ENCODE measurements around the gene ATG9A. TPM values are rescaled to one million over a fixed set of nuclear protein-coding genes. Genes with fewer than 3 reads are reported as not detected.

Gene ATG9A
- total and polyA plus RNA-seq, 2 experiments from 2014 or later = 35.7 to 57.8 TPM

DNA sequence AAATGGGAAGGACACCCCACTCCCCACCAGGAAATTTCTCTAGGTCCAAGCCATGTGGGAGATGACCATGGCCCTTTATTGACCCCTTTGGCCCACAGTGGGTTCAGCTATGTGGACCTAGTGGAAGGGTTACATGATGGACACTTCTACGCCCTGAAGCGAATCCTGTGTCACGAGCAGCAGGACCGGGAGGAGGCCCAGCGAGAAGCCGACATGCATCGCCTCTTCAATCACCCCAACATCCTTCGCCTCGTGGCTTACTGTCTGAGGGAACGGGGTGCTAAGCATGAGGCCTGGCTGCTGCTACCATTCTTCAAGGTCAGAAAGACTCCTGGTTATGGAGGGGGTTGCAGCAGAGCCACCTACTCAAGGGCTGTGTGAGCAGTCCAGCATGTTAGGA lies 17.1 kb upstream of the ATG9A start:
- 99% methylated on average over 10 of the region's 10 CpGs for WGBS (ENCODE audit: low lambda C conversion rate, missing lambda C conversion rate)
- Histone ChIP-seq H3K9me2 (replicated peaks; ENCODE audit: insufficient read depth) (no peaks in the 10 kb centered on the region), H3K27ac (peak overlapping the region; percentile 35), H3K4me2 (peak overlapping the region; percentile 89), H4K20me1 (ENCODE audit: insufficient read depth, poor library complexity, severe bottlenecking) (no peaks in the 10 kb centered on the region), H3K36me3 (replicated peaks; ENCODE audit: insufficient read depth, low read depth) (no peaks in the 10 kb centered on the region), H3K4me3 (no peak overlapping the region), H2AFZ (no peak overlapping the region), H3K9me3 (ENCODE audit: low read depth) (no peaks in the 10 kb centered on the region), H3K27me3 (no peaks in the 10 kb centered on the region), H3K4me1 (ENCODE audit: insufficient read depth) (peaks cover 39% of the 10 kb centered on the region), H3K79me2 (peaks cover 22% of the 10 kb centered on the region)
- no peak for DNase-seq (ENCODE audit: low spot score)
- TF ChIP-seq EZH2phosphoT487 (IDR thresholded peaks at IDR 0.05; ENCODE audit: low read depth, severe bottlenecking, unreplicated experiment) = no peak
- TF ChIP-seq, protein P1, sequence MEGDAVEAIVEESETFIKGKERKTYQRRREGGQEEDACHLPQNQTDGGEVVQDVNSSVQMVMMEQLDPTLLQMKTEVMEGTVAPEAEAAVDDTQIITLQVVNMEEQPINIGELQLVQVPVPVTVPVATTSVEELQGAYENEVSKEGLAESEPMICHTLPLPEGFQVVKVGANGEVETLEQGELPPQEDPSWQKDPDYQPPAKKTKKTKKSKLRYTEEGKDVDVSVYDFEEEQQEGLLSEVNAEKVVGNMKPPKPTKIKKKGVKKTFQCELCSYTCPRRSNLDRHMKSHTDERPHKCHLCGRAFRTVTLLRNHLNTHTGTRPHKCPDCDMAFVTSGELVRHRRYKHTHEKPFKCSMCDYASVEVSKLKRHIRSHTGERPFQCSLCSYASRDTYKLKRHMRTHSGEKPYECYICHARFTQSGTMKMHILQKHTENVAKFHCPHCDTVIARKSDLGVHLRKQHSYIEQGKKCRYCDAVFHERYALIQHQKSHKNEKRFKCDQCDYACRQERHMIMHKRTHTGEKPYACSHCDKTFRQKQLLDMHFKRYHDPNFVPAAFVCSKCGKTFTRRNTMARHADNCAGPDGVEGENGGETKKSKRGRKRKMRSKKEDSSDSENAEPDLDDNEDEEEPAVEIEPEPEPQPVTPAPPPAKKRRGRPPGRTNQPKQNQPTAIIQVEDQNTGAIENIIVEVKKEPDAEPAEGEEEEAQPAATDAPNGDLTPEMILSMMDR (IDR thresholded peaks at IDR 0.05; ENCODE audit: poor library complexity) = no peak
- no peak for TF ChIP-seq EZH2 (IDR thresholded peaks at IDR 0.05; ENCODE audit: borderline replicate concordance)

DNA sequence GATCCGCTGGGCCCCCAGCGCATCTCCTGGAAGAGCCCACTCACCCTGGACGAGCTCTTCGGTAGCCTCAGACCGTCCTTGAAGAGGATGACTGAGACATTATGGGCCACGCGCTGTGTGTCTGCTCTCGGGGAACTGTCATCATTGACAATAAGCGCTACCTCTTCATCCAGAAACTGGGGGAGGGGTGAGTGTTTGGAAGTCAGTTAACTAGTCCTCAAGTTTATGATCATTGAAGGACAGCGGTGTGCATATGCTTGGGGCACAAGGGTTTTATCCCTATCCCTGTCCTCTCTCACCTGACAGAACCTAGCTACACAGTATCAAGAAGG lies 16.4 kb upstream of the ATG9A start:
- Histone ChIP-seq H3K36me3 (replicated peaks; ENCODE audit: insufficient read depth, low read depth) (no peaks in the 10 kb centered on the region), H2AFZ (peak overlapping the region; percentile 57), H3K9me2 (replicated peaks; ENCODE audit: insufficient read depth) (no peaks in the 10 kb centered on the region), H3K9me3 (ENCODE audit: low read depth) (no peaks in the 10 kb centered on the region), H3K4me1 (ENCODE audit: insufficient read depth) (peaks cover 39% of the 10 kb centered on the region), H3K27ac (peak overlapping the region; percentile 93), H4K20me1 (ENCODE audit: insufficient read depth, poor library complexity, severe bottlenecking) (no peaks in the 10 kb centered on the region), H3K79me2 (peaks cover 22% of the 10 kb centered on the region), H3K4me3 (peak overlapping the region; percentile 48), H3K4me2 (peak overlapping the region; percentile 89), H3K27me3 (no peaks in the 10 kb centered on the region)
- TF ChIP-seq EZH2 (IDR thresholded peaks at IDR 0.05; ENCODE audit: borderline replicate concordance) = no peak
- no peak for TF ChIP-seq EZH2phosphoT487 (IDR thresholded peaks at IDR 0.05; ENCODE audit: low read depth, severe bottlenecking, unreplicated experiment)
- TF ChIP-seq, protein P1 (IDR thresholded peaks at IDR 0.05; ENCODE audit: poor library complexity) = no peak
- WGBS (ENCODE audit: low lambda C conversion rate, missing lambda C conversion rate) = 34% methylated on average over 10 of the region's 10 CpGs
- DNase-seq (ENCODE audit: low spot score) = peak; percentile 34

DNA sequence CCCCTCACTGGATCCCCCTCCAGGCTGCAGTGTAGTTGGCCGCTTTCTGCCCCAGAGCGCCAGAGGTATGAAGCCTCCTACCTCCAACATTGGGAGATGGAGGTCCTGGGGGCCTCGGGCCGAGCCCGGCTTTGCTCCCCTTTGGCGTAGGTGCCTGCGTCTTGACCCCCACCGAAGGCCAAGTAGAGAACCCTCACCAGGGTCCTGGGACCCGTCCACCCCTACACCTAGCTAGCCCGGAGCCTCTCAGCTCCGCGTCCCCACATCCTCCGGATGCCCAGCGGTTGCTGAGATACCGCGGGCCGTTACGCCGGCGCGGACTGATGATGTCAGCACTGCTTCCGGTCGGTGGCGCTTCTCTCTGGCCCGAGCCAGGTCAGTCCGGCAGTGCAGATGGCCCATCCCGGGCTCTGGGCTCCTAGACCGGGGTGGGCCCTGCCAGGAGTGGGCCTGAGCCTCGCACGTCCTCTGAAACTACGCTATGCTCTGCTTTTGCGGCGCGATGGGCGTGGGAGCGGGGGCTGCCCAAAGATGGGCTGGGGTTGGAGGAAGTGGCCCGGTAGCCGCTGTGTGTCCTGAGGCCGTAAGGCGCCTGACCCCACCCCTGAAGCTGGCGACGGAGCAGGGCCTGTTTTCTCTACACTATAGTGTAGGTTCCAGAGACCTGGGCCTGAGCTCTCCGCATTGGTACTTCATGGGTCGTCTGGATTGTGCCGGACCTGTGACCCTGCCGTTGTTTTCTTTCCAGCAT lies 15.9 kb upstream of the ATG9A start, which contains the start of the genes GLB1L and STK16:
Gene GLB1L (minus strand): TSS at position 297 of the 751 bp plus-strand sequence. CDS start 1,871 bp downstream, outside the sequence.
Gene STK16 (plus strand): TSS at position 332 of the 751 bp plus-strand sequence. CDS start 521 bp downstream, outside the sequence.
- TF ChIP-seq EZH2 (IDR thresholded peaks at IDR 0.05; ENCODE audit: borderline replicate concordance) = no peak
- TF ChIP-seq, protein P1 (IDR thresholded peaks at IDR 0.05; ENCODE audit: poor library complexity) = no peak
- no peak for TF ChIP-seq EZH2phosphoT487 (IDR thresholded peaks at IDR 0.05; ENCODE audit: low read depth, severe bottlenecking, unreplicated experiment)
- no peaks in the 10 kb centered on the region for H4K20me1 ChIP-seq (ENCODE audit: insufficient read depth, poor library complexity, severe bottlenecking)

More for the DNA sequence above, 15.9 kb upstream of the ATG9A start, which contains the start of the genes GLB1L and STK16:
- Histone ChIP-seq H3K4me3 (peak within 1 kb of the TSS; percentile 48), H3K27me3 (no peaks in the 10 kb centered on the region), H3K27ac (peak within 1 kb of the TSS; percentile 93), H3K4me2 (peak within 1 kb of the TSS; percentile 89), H3K9me2 (replicated peaks; ENCODE audit: insufficient read depth) (no peaks in the 10 kb centered on the region), H3K9me3 (ENCODE audit: low read depth) (no peaks in the 10 kb centered on the region), H3K79me2 (peaks cover 22% of the 10 kb centered on the region), H3K4me1 (ENCODE audit: insufficient read depth) (peaks cover 36% of the 10 kb centered on the region), H3K36me3 (replicated peaks; ENCODE audit: insufficient read depth, low read depth) (no peaks in the 10 kb centered on the region), H2AFZ (peak within 1 kb of the TSS; percentile 86)
- DNase-seq (ENCODE audit: low spot score) = peak; percentile 95
- WGBS (ENCODE audit: low lambda C conversion rate, missing lambda C conversion rate) = 1% methylated on average over 46 of the region's 46 CpGs
